ENCODE results near the gene HS3ST3A1.

HS3ST3A1 gene

GRCh38 chr17:13646411-13646810, 44.7 kb upstream of the HS3ST3A1 start:
- H3K4me3 ChIP-seq (ENCODE audit: low read depth, low read length): no peak overlapping the region
- no peak for TF ChIP-seq CTCF (IDR thresholded peaks at IDR 0.05)

GRCh38 chr17:13643180-13643579, 41.5 kb upstream of the HS3ST3A1 start:
- Histone ChIP-seq H3K4me3 (ENCODE audit: low read depth, low read length) (no peak overlapping the region), H3K9me3 (ENCODE audit: control insufficient read depth, low read length) (no peaks in the 10 kb centered on the region), H3K79me2 (no peaks in the 10 kb centered on the region), H3K4me2 (ENCODE audit: low read length) (no peak overlapping the region), H3K27me3 (ENCODE audit: control insufficient read depth, insufficient read depth, low read length) (no peaks in the 10 kb centered on the region), H3K27ac (no peak overlapping the region), H3K4me1 (no peaks in the 10 kb centered on the region), H3K36me3 (ENCODE audit: control insufficient read depth, insufficient read depth, low read length) (no peaks in the 10 kb centered on the region), H2AFZ (no peak overlapping the region), H3K9ac (no peak overlapping the region)
- TF ChIP-seq CTCF (IDR thresholded peaks at IDR 0.05): no peak

More at GRCh38 chr17:13646411-13646810, 44.7 kb upstream of the HS3ST3A1 start:
- no peak overlapping the region for H3K27ac ChIP-seq
- no peaks in the 10 kb centered on the region for H3K79me2 ChIP-seq
- H3K36me3 ChIP-seq (ENCODE audit: control insufficient read depth, insufficient read depth, low read length): no peaks in the 10 kb centered on the region
- no peaks in the 10 kb centered on the region for H3K9me3 ChIP-seq (ENCODE audit: control insufficient read depth, low read length)
- no peak overlapping the region for H3K9ac ChIP-seq
- H3K4me1 ChIP-seq: no peaks in the 10 kb centered on the region
- H2AFZ ChIP-seq: no peak overlapping the region
- no peaks in the 10 kb centered on the region for H3K27me3 ChIP-seq (ENCODE audit: control insufficient read depth, insufficient read depth, low read length)
- H3K4me2 ChIP-seq (ENCODE audit: low read length): no peak overlapping the region

GRCh38 chr17:13642188-13642587, 40.5 kb upstream of the HS3ST3A1 start:
- Histone ChIP-seq H3K9ac (no peak overlapping the region), H3K4me1 (no peaks in the 10 kb centered on the region), H3K9me3 (ENCODE audit: control insufficient read depth, low read length) (no peaks in the 10 kb centered on the region), H3K4me3 (ENCODE audit: low read depth, low read length) (no peak overlapping the region), H3K27ac (no peak overlapping the region), H3K4me2 (ENCODE audit: low read length) (no peak overlapping the region), H3K79me2 (no peaks in the 10 kb centered on the region), H3K36me3 (ENCODE audit: control insufficient read depth, insufficient read depth, low read length) (no peaks in the 10 kb centered on the region), H2AFZ (no peak overlapping the region), H3K27me3 (ENCODE audit: control insufficient read depth, insufficient read depth, low read length) (no peaks in the 10 kb centered on the region)
- TF ChIP-seq CTCF (IDR thresholded peaks at IDR 0.05): no peak

- no peak for TF ChIP-seq CTCF (IDR thresholded peaks at IDR 0.05)
- H3K27me3 ChIP-seq (ENCODE audit: control insufficient read depth, insufficient read depth, low read length): no peaks in the 10 kb centered on the region
- H2AFZ ChIP-seq: no peak overlapping the region
- no peak overlapping the region for H3K4me3 ChIP-seq (ENCODE audit: low read depth, low read length)
- H3K4me2 ChIP-seq (ENCODE audit: low read length): no peak overlapping the region
- H3K27ac ChIP-seq: no peak overlapping the region
- H3K9ac ChIP-seq: no peak overlapping the region
- H3K4me1 ChIP-seq: no peaks in the 10 kb centered on the region
- H3K79me2 ChIP-seq: no peaks in the 10 kb centered on the region
- H3K9me3 ChIP-seq (ENCODE audit: control insufficient read depth, low read length): no peaks in the 10 kb centered on the region
- H3K36me3 ChIP-seq (ENCODE audit: control insufficient read depth, insufficient read depth, low read length): no peaks in the 10 kb centered on the region
These were observed 38.8 kb upstream of the HS3ST3A1 start for GRCh38 chr17:13640551-13640950.

- H3K79me2 ChIP-seq: no peaks in the 10 kb centered on the region
- H2AFZ ChIP-seq: no peak overlapping the region
- H3K4me2 ChIP-seq (ENCODE audit: low read length): no peak overlapping the region
- no peaks in the 10 kb centered on the region for H3K9me3 ChIP-seq (ENCODE audit: control insufficient read depth, low read length)
- no peaks in the 10 kb centered on the region for H3K27me3 ChIP-seq (ENCODE audit: control insufficient read depth, insufficient read depth, low read length)
- no peak overlapping the region for H3K4me3 ChIP-seq (ENCODE audit: low read depth, low read length)
- no peaks in the 10 kb centered on the region for H3K4me1 ChIP-seq
- H3K27ac ChIP-seq: no peak overlapping the region
- TF ChIP-seq CTCF (IDR thresholded peaks at IDR 0.05): no peak
- no peak overlapping the region for H3K9ac ChIP-seq
- H3K36me3 ChIP-seq (ENCODE audit: control insufficient read depth, insufficient read depth, low read length): no peaks in the 10 kb centered on the region
These were observed 37.2 kb upstream of the HS3ST3A1 start for GRCh38 chr17:13638855-13639458.
